H1 (cell line): Measurements from ENCODE around the gene SENP7.

ENCODE experiments used
- ASH2L ChIP-seq: fragments of 200-600, 300-600 bp; sonication (generic); IDR thresholded peaks from one replicate; pipeline ENCODE4 v1.7.1; 2017; ENCODE audit warnings: low read length
- CTCF ChIP-seq, 3 experiments: IDR thresholded peaks; 1 replicate in 2 of 3; 2 replicates in 1 of 3; pipeline versions ENCODE4 v1.5.1 to v1.6.1; 2011; ENCODE audit warnings: low read length in 3 of 3, mild to moderate bottlenecking in 3 of 3, inconsistent platforms in 2 of 3, low read depth in 1 of 3, moderate library complexity in 1 of 3; ENCODE audit not compliant: insufficient read depth in 1 of 3; ENCODE audit errors: control extremely low read depth in 1 of 3
- RFX5 ChIP-seq: IDR thresholded peaks from 2 replicates; pipeline ENCODE4 v1.6.1; 2011; ENCODE audit warnings: low read depth, low read length, improper control_type of control experiment, borderline replicate concordance
- SUZ12 ChIP-seq: fragments of 200-600 bp; sonication (generic); IDR thresholded peaks from 2 replicates; pipeline ENCODE4 v1.6.1; 2012; ENCODE audit warnings: mild to moderate bottlenecking, inconsistent platforms, low read length, moderate library complexity, mixed read lengths

- TF ChIP-seq CTCF (IDR thresholded peaks at IDR 0.05; ENCODE audit: control extremely low read depth in 1 of 3, insufficient read depth in 1 of 3, low read depth in 1 of 3, low read length in 3 of 3) (no peak), ASH2L (no peak), SUZ12 (no peak), RFX5 (no peak)
These were observed 135.8 kb downstream of the SENP7 start for GRCh38 chr3:101377209-101377608.
